ENCODE data around the gene FAM78B. TPM values are rescaled to one million over a fixed set of nuclear protein-coding genes. Genes with fewer than 3 reads are reported as not detected.

FAM78B gene
- polyA plus RNA-seq, 3 donors, result not detected

GRCh38 chr1:166089804-166090203 lies 77.0 kb downstream of the FAM78B start:
- no peaks in the 10 kb centered on the region for H3K4me1 Mint-ChIP-seq
- H3K27ac Mint-ChIP-seq, result no peak overlapping the region
- WGBS (ENCODE audit: insufficient coverage), result no CpG with 5 or more reads among the region's 6 CpGs
- H3K27me3 ChIP-seq (ENCODE audit: control insufficient read depth in 2 of 2, insufficient read depth in 2 of 2, low read length in 2 of 2), result no peaks in the 10 kb centered on the region
- no peak overlapping the region for H3K4me2 ChIP-seq (replicated peaks; ENCODE audit: extremely low read depth, low read length, poor library complexity, severe bottlenecking)
- peaks cover 0 to 7% (median 3%) of the 10 kb centered on the region in 7 donors for H3K9me3 Mint-ChIP-seq
- no peak for TF ChIP-seq CTCF (IDR thresholded peaks at IDR 0.05)
- H3K27ac ChIP-seq (ENCODE audit: low read depth in 1 of 2, low read length in 2 of 2), result no peak overlapping the region
- H3K27me3 Mint-ChIP-seq (ENCODE audit: low read depth in 3 of 3), result peaks cover 0 to 4% (median 2%) of the 10 kb centered on the region in 3 donors
- no peaks in the 10 kb centered on the region for H3K9me3 ChIP-seq (replicated peaks in 1 of 2; ENCODE audit: control insufficient read depth in 1 of 2, insufficient read depth in 1 of 2, low read length in 2 of 2)
- intact Hi-C loops (cut with micrococcal nuclease), result no loop called here
- no peaks in the 10 kb centered on the region for H3K36me3 ChIP-seq (replicated peaks in 1 of 2; ENCODE audit: control insufficient read depth in 1 of 2, insufficient read depth in 2 of 2, low read length in 2 of 2)
- H3K36me3 Mint-ChIP-seq, result no peaks in the 10 kb centered on the region
- H4K20me1 ChIP-seq (ENCODE audit: insufficient read depth, low read length), result no peaks in the 10 kb centered on the region
- no peak overlapping the region for H3K4me3 ChIP-seq (replicated peaks in 1 of 3; ENCODE audit: low read depth in 2 of 3, low read length in 3 of 3)
- no peak overlapping the region for H3K9ac ChIP-seq (ENCODE audit: insufficient read depth, low read length, poor library complexity, severe bottlenecking)
- H3K79me2 ChIP-seq (ENCODE audit: insufficient read depth, low read length), result no peaks in the 10 kb centered on the region
- H2AFZ ChIP-seq (ENCODE audit: insufficient read depth, low read depth, low read length, poor library complexity, severe bottlenecking), result no peak overlapping the region
- H3K4me1 ChIP-seq (ENCODE audit: control insufficient read depth in 1 of 2, insufficient read depth in 2 of 2, low read length in 2 of 2), result no peaks in the 10 kb centered on the region
- no peak for DNase-seq
- no peak overlapping the region for H3K4me3 Mint-ChIP-seq

DNA sequence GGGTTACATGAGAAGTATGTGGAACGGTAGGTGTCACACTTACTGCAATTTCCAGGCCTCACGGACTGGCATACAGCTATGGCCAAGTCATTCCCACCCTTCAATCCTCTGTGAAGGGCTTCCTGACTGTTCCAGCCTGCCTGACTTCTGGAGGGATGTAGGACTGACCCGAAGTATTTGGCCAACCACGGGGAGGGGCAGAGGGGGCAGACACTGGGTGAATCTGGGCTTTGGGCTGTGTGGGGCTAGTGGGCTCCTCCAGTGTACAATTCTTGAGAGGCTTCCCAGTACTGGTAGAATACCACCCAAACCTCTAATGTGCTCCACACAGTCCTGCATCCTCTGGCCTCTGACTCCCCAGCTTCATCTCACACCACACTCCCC lies 78.2 kb downstream of the FAM78B start:
- Histone ChIP-seq H3K4me1 (ENCODE audit: control insufficient read depth in 1 of 2, insufficient read depth in 2 of 2, low read length in 2 of 2) (no peaks in the 10 kb centered on the region), H3K79me2 (ENCODE audit: insufficient read depth, low read length) (no peaks in the 10 kb centered on the region), H4K20me1 (ENCODE audit: insufficient read depth, low read length) (no peaks in the 10 kb centered on the region), H3K27ac (ENCODE audit: low read depth in 1 of 2, low read length in 2 of 2) (no peak overlapping the region), H3K9me3 (replicated peaks in 1 of 2; ENCODE audit: control insufficient read depth in 1 of 2, insufficient read depth in 1 of 2, low read length in 2 of 2) (no peaks in the 10 kb centered on the region), H3K9ac (ENCODE audit: insufficient read depth, low read length, poor library complexity, severe bottlenecking) (no peak overlapping the region), H2AFZ (ENCODE audit: insufficient read depth, low read depth, low read length, poor library complexity, severe bottlenecking) (no peak overlapping the region), H3K36me3 (replicated peaks in 1 of 2; ENCODE audit: control insufficient read depth in 1 of 2, insufficient read depth in 2 of 2, low read length in 2 of 2) (no peaks in the 10 kb centered on the region), H3K27me3 (ENCODE audit: control insufficient read depth in 2 of 2, insufficient read depth in 2 of 2, low read length in 2 of 2) (no peaks in the 10 kb centered on the region), H3K4me3 (replicated peaks in 1 of 3; ENCODE audit: low read depth in 2 of 3, low read length in 3 of 3) (no peak overlapping the region), H3K4me2 (replicated peaks; ENCODE audit: extremely low read depth, low read length, poor library complexity, severe bottlenecking) (no peak overlapping the region)
- Mint-ChIP-seq H3K4me1 (no peaks in the 10 kb centered on the region), H3K27ac (no peak overlapping the region), H3K9me3 (peaks cover 0 to 7% (median 3%) of the 10 kb centered on the region in 7 donors), H3K27me3 (ENCODE audit: low read depth in 3 of 3) (peaks cover 0 to 2% (median 2%) of the 10 kb centered on the region in 3 donors), H3K4me3 (no peak overlapping the region), H3K36me3 (no peaks in the 10 kb centered on the region)
- intact Hi-C loops (cut with micrococcal nuclease), result no loop called here
- no peak for TF ChIP-seq CTCF (IDR thresholded peaks at IDR 0.05)
- DNase-seq, result no peak
- 100% methylated on average over 1 of the region's 4 CpGs for WGBS (ENCODE audit: insufficient coverage)
